Measurements from ENCODE around the gene NACC1. TPM values are rescaled to one million over a fixed set of nuclear protein-coding genes. Genes with fewer than 3 reads are reported as not detected.

Gene NACC1
- total RNA-seq, 1 experiment from 2014 or later: 237 TPM

GRCh38 chr19:13133241-13133870, 15.3 kb downstream of the NACC1 start:
- ATAC-seq (0 out of 2 replicates have a peak, but pooled peaks have one; percentile 41), DNase-seq (ENCODE audit: low spot score) (no peak)
- POLR2A ChIA-PET: interaction anchor here (1.6 to 2.0 kb wide), 2 partner anchors 15 to 16 kb away, joined by 3 to 5 read pairs; partner anchors contain the start of genes IER2, NACC1 and STX10
- H3K4me3 Mint-ChIP-seq: no peak overlapping the region
- H3K27ac Mint-ChIP-seq: peak overlapping the region; percentile 63; the same call in 1 of the 2 replicates
- H3K27me3 Mint-ChIP-seq (ENCODE audit: low read depth): no peaks in the 10 kb centered on the region
- TF ChIP-seq, protein P1, sequence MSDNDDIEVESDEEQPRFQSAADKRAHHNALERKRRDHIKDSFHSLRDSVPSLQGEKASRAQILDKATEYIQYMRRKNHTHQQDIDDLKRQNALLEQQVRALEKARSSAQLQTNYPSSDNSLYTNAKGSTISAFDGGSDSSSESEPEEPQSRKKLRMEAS (CRISPR knock-in tag; IDR thresholded peaks at IDR 0.05): no peak
- no peak for TF ChIP-seq ZNF396 (CRISPR knock-in tag; IDR thresholded peaks at IDR 0.05; ENCODE audit: borderline replicate concordance)
- TF ChIP-seq TP53 (CRISPR knock-in tag; IDR thresholded peaks at IDR 0.05): no peak
- CTCF ChIA-PET: interaction anchor here (1.0 to 2.1 kb wide), 4 partner anchors 14 to 62 kb away, joined by 3 to 7 read pairs (median 4); no protein-coding TSS in a partner anchor
- peaks cover 31% of the 10 kb centered on the region for H3K36me3 Mint-ChIP-seq
- H3K4me1 Mint-ChIP-seq: no peaks in the 10 kb centered on the region
- H3K9me3 Mint-ChIP-seq: no peaks in the 10 kb centered on the region

GRCh38 chr19:13134626-13135025, 16.6 kb downstream of the NACC1 start:
- Mint-ChIP-seq H3K27me3 (ENCODE audit: low read depth) (no peaks in the 10 kb centered on the region), H3K9me3 (no peaks in the 10 kb centered on the region), H3K36me3 (peaks cover 34% of the 10 kb centered on the region), H3K27ac (no peak overlapping the region; the same call in 1 of the 2 replicates), H3K4me1 (peaks cover 5% of the 10 kb centered on the region), H3K4me3 (no peak overlapping the region)
- POLR2A ChIA-PET: no interaction called here
- ATAC-seq (no peak), DNase-seq (ENCODE audit: low spot score) (no peak)
- CTCF ChIA-PET: interaction anchor here (1.4 kb wide), 1 partner anchor 15 kb away, joined by 3 read pairs; no protein-coding TSS in a partner anchor
- no peak for TF ChIP-seq ZNF396 (CRISPR knock-in tag; IDR thresholded peaks at IDR 0.05; ENCODE audit: borderline replicate concordance)
- TF ChIP-seq OVOL2 (CRISPR knock-in tag; IDR thresholded peaks at IDR 0.05; ENCODE audit: borderline replicate concordance): no peak
- TF ChIP-seq ZNF263 (CRISPR knock-in tag; IDR thresholded peaks at IDR 0.05; ENCODE audit: low read depth): no peak
- TF ChIP-seq ZNF416 (CRISPR knock-in tag; IDR thresholded peaks at IDR 0.05): no peak
- TF ChIP-seq, protein P2, sequence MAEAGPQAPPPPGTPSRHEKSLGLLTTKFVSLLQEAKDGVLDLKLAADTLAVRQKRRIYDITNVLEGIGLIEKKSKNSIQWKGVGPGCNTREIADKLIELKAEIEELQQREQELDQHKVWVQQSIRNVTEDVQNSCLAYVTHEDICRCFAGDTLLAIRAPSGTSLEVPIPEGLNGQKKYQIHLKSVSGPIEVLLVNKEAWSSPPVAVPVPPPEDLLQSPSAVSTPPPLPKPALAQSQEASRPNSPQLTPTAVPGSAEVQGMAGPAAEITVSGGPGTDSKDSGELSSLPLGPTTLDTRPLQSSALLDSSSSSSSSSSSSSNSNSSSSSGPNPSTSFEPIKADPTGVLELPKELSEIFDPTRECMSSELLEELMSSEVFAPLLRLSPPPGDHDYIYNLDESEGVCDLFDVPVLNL (CRISPR knock-in tag; IDR thresholded peaks at IDR 0.05; ENCODE audit: borderline replicate concordance, low read depth): no peak
- no peak for TF ChIP-seq ATF3 (CRISPR knock-in tag; conservative IDR thresholded peaks at IDR 0.05)
- TF ChIP-seq, protein P3, sequence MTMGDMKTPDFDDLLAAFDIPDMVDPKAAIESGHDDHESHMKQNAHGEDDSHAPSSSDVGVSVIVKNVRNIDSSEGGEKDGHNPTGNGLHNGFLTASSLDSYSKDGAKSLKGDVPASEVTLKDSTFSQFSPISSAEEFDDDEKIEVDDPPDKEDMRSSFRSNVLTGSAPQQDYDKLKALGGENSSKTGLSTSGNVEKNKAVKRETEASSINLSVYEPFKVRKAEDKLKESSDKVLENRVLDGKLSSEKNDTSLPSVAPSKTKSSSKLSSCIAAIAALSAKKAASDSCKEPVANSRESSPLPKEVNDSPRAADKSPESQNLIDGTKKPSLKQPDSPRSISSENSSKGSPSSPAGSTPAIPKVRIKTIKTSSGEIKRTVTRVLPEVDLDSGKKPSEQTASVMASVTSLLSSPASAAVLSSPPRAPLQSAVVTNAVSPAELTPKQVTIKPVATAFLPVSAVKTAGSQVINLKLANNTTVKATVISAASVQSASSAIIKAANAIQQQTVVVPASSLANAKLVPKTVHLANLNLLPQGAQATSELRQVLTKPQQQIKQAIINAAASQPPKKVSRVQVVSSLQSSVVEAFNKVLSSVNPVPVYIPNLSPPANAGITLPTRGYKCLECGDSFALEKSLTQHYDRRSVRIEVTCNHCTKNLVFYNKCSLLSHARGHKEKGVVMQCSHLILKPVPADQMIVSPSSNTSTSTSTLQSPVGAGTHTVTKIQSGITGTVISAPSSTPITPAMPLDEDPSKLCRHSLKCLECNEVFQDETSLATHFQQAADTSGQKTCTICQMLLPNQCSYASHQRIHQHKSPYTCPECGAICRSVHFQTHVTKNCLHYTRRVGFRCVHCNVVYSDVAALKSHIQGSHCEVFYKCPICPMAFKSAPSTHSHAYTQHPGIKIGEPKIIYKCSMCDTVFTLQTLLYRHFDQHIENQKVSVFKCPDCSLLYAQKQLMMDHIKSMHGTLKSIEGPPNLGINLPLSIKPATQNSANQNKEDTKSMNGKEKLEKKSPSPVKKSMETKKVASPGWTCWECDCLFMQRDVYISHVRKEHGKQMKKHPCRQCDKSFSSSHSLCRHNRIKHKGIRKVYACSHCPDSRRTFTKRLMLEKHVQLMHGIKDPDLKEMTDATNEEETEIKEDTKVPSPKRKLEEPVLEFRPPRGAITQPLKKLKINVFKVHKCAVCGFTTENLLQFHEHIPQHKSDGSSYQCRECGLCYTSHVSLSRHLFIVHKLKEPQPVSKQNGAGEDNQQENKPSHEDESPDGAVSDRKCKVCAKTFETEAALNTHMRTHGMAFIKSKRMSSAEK (CRISPR knock-in tag; IDR thresholded peaks at IDR 0.05; ENCODE audit: borderline replicate concordance): no peak
- TF ChIP-seq ZNF671 (CRISPR knock-in tag; IDR thresholded peaks at IDR 0.05): no peak
- TF ChIP-seq PRRX2 (CRISPR knock-in tag; IDR thresholded peaks at IDR 0.05): no peak
- no peak for TF ChIP-seq ZNF138 (CRISPR knock-in tag; conservative IDR thresholded peaks at IDR 0.05)
- TF ChIP-seq ETV6 (CRISPR knock-in tag; IDR thresholded peaks at IDR 0.05): no peak
- TF ChIP-seq FOXJ3 (CRISPR knock-in tag; IDR thresholded peaks at IDR 0.05; ENCODE audit: borderline replicate concordance): no peak
- no peak for TF ChIP-seq FOXP1 (CRISPR knock-in tag; IDR thresholded peaks at IDR 0.05; ENCODE audit: borderline replicate concordance)
- TF ChIP-seq, protein P4, sequence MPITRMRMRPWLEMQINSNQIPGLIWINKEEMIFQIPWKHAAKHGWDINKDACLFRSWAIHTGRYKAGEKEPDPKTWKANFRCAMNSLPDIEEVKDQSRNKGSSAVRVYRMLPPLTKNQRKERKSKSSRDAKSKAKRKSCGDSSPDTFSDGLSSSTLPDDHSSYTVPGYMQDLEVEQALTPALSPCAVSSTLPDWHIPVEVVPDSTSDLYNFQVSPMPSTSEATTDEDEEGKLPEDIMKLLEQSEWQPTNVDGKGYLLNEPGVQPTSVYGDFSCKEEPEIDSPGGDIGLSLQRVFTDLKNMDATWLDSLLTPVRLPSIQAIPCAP (CRISPR knock-in tag; IDR thresholded peaks at IDR 0.05): no peak
- no peak for TF ChIP-seq E2F5 (CRISPR knock-in tag; IDR thresholded peaks at IDR 0.05)
- no peak for TF ChIP-seq KAT7 (CRISPR knock-in tag; IDR thresholded peaks at IDR 0.05; ENCODE audit: borderline replicate concordance)
